Ovary (tissue), 9 donors: ENCODE results near the gene SLC35G2. TPM values are rescaled to one million over a fixed set of nuclear protein-coding genes. Genes with fewer than 3 reads are reported as not detected.
"Not testable (repeated sequence)": the region's sequence is repeated elsewhere in the genome, so short reads cannot be mapped to it uniquely, and the experiment has no call there.

ENCODE experiments used
- DNase-seq, 5 donors: peaks; one replicate each; pipeline ENCODE4 v3.0.0-alpha.2; 2019 to 2020
- H3K27ac ChIP-seq, 2 donors: fragments of 200-600 bp; one replicate each; pipeline versions ENCODE4 v1.5.1 to v1.8.0; 2019 to 2022
- H3K27me3 ChIP-seq: fragments of 200-600 bp; one replicate; pipeline ENCODE4 v1.8.0; 2022
- H3K36me3 ChIP-seq: fragments of 200-600 bp; sonication (generic); one replicate; pipeline ENCODE4 v1.5.1; 2019
- H3K4me1 ChIP-seq: one replicate; pipeline ENCODE4 v1.8.1; 2013; ENCODE audit warnings: mild to moderate bottlenecking, moderate library complexity; ENCODE audit not compliant: insufficient read depth
- H3K4me3 ChIP-seq: fragments of 200-600 bp; sonication (generic); one replicate; pipeline ENCODE4 v1.5.1; 2017
- H3K9me3 ChIP-seq, 2 donors: fragments of 200-600 bp in 1 of 2; sonication (generic) in 1 of 2; one replicate each; pipeline versions ENCODE4 v1.5.1 to v1.8.1; 2013 to 2019; ENCODE audit warnings: mild to moderate bottlenecking in 1 of 2, moderate library complexity in 1 of 2
- CTCF ChIP-seq, 3 donors: fragments of 450-650 bp in 2 of 3; fragments of 200-600 bp in 1 of 3; IDR thresholded peaks; one replicate each; pipeline versions ENCODE4 v1.5.1 to v1.8.0; 2016 to 2022; ENCODE audit warnings: antibody characterized with exemption in 3 of 3, mild to moderate bottlenecking in 1 of 3
- EP300 ChIP-seq: sonication (generic); formaldehyde crosslinking; IDR thresholded peaks from one replicate; pipeline ENCODE4 v1.6.1; 2017; ENCODE audit warnings: antibody characterized with exemption
- POLR2A ChIP-seq: fragments of 450-650 bp; IDR thresholded peaks from one replicate; pipeline ENCODE4 v1.6.1; 2017; ENCODE audit warnings: antibody characterized with exemption, mild to moderate bottlenecking, moderate library complexity
- WGBS, 3 donors: extraction: QIAGEN DNeasy Blood & Tissue Kit in 1 of 3; methylation state at CpG; one replicate each; pipeline versions ENCODE4 v1.1.5 to v1.1.7; 2013 to 2017; 5-methylcytosine and 5-hydroxymethylcytosine counted together
- intact Hi-C, 4 donors: fragments of 100-400 bp; cut with DNase I; formaldehyde crosslinking; loops; one replicate each; pipeline versions ENCODE4 v1.11.0 to v1.15.1; 2022 to 2023
- polyA plus RNA-seq, 2 donors: library from polyadenylated mRNA; stranded (reverse); fragments of 200-250 nt in 1 of 2; fragments of 350-450 nt in 1 of 2; fragmentation: Illumina TruSeq in 1 of 2; extraction: RNeasy Lipid Tissue Mini Kit (QIAGEN cat#74804) in 1 of 2; gene quantifications; one replicate each; pipeline ENCODE4 v1.2.3, GENCODE V29; 2013 to 2014
- total RNA-seq, 7 donors: library from RNA; depleted of rRNA in 2 of 7; stranded (reverse); fragments of >200 nt in 2 of 7; fragmentation: NEBNext Ultra II Directional in 3 of 7; extraction: Animal tissue kit (Norgen Biotek cat#: 25700) in 3 of 7; gene quantifications; one replicate each; pipeline versions ENCODE4 v1.1.0 to v1.2.4, GENCODE V29; 2016 to 2023
- donor health status: DM: no; HTN: no; CAD: no; lungs with moderate emphysema.
- donor health status: DM: no; HTN: no; CAD: no.
- donor health status: Bipolar disorder and iron deficiency.
- donor health status: DM: yes; HTN: yes; CAD: no.
- donor health status: DM: no; HTN: no; CAD: no.
- donor health status: DM: yes; HTN: yes; CAD: no.

Gene SLC35G2
- total and polyA plus RNA-seq, 9 donors = 2.3 to 9.5 (median 4.7) TPM

DNA sequence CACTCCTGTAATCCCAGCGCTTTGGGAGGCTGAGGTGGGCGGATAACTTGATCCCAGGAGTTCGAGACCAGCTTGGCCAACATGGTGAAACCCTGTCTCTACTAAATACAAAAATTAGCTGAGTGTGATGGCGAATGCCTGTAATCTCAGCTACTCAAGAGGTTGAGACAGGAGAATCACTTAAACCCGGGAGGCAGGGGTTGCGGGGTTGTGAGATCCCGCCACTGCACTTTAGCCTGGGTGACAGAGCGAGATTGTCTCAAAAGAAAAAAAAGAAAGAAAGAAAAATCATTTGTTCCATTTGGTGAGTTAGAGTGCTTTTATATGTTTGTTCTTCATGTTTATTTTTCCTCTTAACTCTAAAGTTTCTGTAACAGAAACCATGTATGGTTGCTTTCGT lies 50.4 kb downstream of the SLC35G2 start:
- intact Hi-C loops = no loop called here
- H3K4me3 ChIP-seq = no peak overlapping the region
- 96 to 97% (median 97%) methylated on average over 9 of the region's 9 CpGs for WGBS, 3 donors
- TF ChIP-seq POLR2A (no peak), EP300 (no peak), CTCF (IDR thresholded peaks at IDR 0.05) (no peak)
- no peaks in the 10 kb centered on the region for H3K36me3 ChIP-seq
- H3K27me3 ChIP-seq = no peaks in the 10 kb centered on the region
- no peak overlapping the region for H3K27ac ChIP-seq
- no peaks in the 10 kb centered on the region for H3K9me3 ChIP-seq
- H3K4me1 ChIP-seq = peaks cover 4% of the 10 kb centered on the region
- DNase-seq = no peak

DNA sequence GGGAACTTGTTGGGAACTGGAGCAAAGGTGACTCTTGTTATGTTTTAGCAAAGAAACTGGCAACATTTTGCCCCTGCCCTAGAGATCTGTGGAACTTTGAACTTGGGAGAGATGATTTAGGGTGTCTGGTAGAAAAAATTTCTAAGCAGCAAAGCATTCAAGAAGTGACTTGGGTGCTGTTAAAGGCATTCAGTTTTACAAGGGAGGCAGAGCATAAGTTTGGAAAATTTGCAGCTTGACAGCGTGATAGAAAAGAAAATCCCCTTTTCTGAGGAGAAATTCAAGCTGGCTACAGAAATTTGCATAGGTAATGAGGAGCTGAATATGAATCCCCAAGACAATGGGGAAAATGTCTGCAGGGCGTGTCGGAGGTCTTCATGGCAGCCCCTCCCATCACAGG lies 53.3 kb downstream of the SLC35G2 start:
- H3K4me3 ChIP-seq, H3K4me1 ChIP-seq, H3K9me3 ChIP-seq, H3K27ac ChIP-seq, H3K27me3 ChIP-seq, H3K36me3 ChIP-seq, intact Hi-C loops, DNase-seq: not testable (repeated sequence)
- WGBS, 3 donors = 96 to 99% (median 96%) methylated on average over 3 of the region's 3 CpGs

DNA sequence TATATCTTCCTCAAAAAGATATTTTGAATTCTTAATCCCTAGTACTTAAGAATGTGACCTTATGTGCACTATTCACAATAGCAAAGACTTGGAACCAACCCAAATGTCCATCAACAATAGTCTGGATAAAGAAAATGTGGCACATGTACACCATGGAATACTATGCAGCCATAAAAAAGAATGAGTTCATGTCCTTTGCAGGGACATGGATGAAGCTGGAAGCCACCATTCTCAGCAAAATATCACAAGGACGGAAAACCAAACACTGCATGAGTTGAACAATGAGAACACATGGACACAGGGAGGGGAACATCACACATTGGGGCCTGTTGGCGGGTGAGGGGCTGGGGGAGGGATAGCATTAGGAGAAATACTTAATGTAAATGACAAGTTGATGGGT lies 60.6 kb downstream of the SLC35G2 start:
- intact Hi-C loops, H3K9me3 ChIP-seq, H3K36me3 ChIP-seq, DNase-seq, H3K27ac ChIP-seq, H3K27me3 ChIP-seq, H3K4me3 ChIP-seq, H3K4me1 ChIP-seq: not testable (repeated sequence)
- WGBS, 3 donors = 99 to 100% (median 99%) methylated on average over 2 of the region's 2 CpGs

- peaks cover 2% of the 10 kb centered on the region for H3K4me1 ChIP-seq
- H3K4me3 ChIP-seq = no peak overlapping the region
- TF ChIP-seq POLR2A (no peak), EP300 (no peak), CTCF (IDR thresholded peaks at IDR 0.05) (no peak)
- no peak overlapping the region for H3K27ac ChIP-seq
- H3K9me3 ChIP-seq = peaks cover 0 to 3% of the 10 kb centered on the region in 2 donors
- H3K27me3 ChIP-seq = no peaks in the 10 kb centered on the region
- intact Hi-C loops = no loop called here
- no peaks in the 10 kb centered on the region for H3K36me3 ChIP-seq
- 79 to 100% (median 85%) methylated on average over 1 of the region's 1 CpG for WGBS, 3 donors
- no peak for DNase-seq
Measured at GRCh38 chr3:136882571-136882970, 63.6 kb downstream of the SLC35G2 start.

GRCh38 chr3:136883967-136884720 lies 65.2 kb downstream of the SLC35G2 start:
- no peak overlapping the region for H3K4me3 ChIP-seq
- peaks cover 2% of the 10 kb centered on the region for H3K4me1 ChIP-seq
- TF ChIP-seq POLR2A (no peak), EP300 (no peak), CTCF (IDR thresholded peaks at IDR 0.05) (no peak)
- H3K9me3 ChIP-seq = peaks cover 0 to 3% of the 10 kb centered on the region in 2 donors
- intact Hi-C loops = no loop called here
- H3K36me3 ChIP-seq = no peaks in the 10 kb centered on the region
- WGBS, 3 donors = 89 to 93% (median 91%) methylated on average over 9 of the region's 9 CpGs
- H3K27me3 ChIP-seq = no peaks in the 10 kb centered on the region
- no peak overlapping the region for H3K27ac ChIP-seq
- DNase-seq = no peak
